K562 (cell line): Measurements from ENCODE around the gene NABP2. TPM values are rescaled to one million over a fixed set of nuclear protein-coding genes. Genes with fewer than 3 reads are reported as not detected.

Experiments
- CCAR2 ChIP-seq: fragments of 200-400 bp; formaldehyde crosslinking; IDR thresholded peaks from 2 replicates; pipeline ENCODE4 v1.6.1; 2017; ENCODE audit warnings: mild to moderate bottlenecking, low read depth, low read length
- CTBP1 ChIP-seq: fragments of 450-650 bp; IDR thresholded peaks from 2 replicates; pipeline ENCODE4 v1.6.1; 2016; ENCODE audit warnings: borderline replicate concordance
- POLR2AphosphoS5 ChIP-seq: IDR thresholded peaks from 2 replicates; pipeline ENCODE4 v1.6.1; 2011; ENCODE audit warnings: mild to moderate bottlenecking, low read depth, low read length, moderate library complexity; ENCODE audit not compliant: control insufficient read depth, insufficient read depth
- ZC3H8 ChIP-seq: fragments of 450-650 bp; IDR thresholded peaks from 2 replicates; pipeline ENCODE4 v1.6.1; 2017
- ZNF274 ChIP-seq: IDR thresholded peaks from 2 replicates; pipeline ENCODE4 v1.6.1; 2011; ENCODE audit warnings: low read depth, mild to moderate bottlenecking, low read length, moderate library complexity, borderline replicate concordance
- ZNF583 ChIP-seq: fragments of 250-450 bp; sonication (Bioruptor Pico); IDR thresholded peaks from 2 replicates; pipeline ENCODE4 v1.4.0; 2020
- polyA plus RNA-seq, 8 experiments: library from polyadenylated mRNA; depleted of rRNA in 4 of 8; stranded (reverse) in 5 of 8; unstranded in 3 of 8; fragments of >200 nt; fragmentation: Nextera tagmentation in 2 of 8; fragmentation: Illumina TruSeq in 1 of 8; extraction: Ambion mirVana in 2 of 8; extraction: Trizol in 1 of 8; gene quantifications; 2 replicates each; pipeline versions ENCODE4 v1.2.1 to v1.2.3, GENCODE V29; 2011 to 2014; ENCODE audit warnings: inconsistent platforms in 1 of 8, missing spikeins in 1 of 8
- total RNA-seq, 7 experiments: library from RNA; depleted of rRNA in 6 of 7; stranded (reverse); fragments of >200 nt in 6 of 7; fragmentation: Illumina TruSeq in 2 of 7; extraction: Trizol in 2 of 7; gene quantifications; 2 replicates each; pipeline versions ENCODE4 v1.2.1 to v1.2.3, GENCODE V29; 2011 to 2021; ENCODE audit warnings: low replicate concordance in 1 of 7
- TF ChIP-seq, protein P1 (sequence below): fragments of 450-650 bp; IDR thresholded peaks from 2 replicates; pipeline ENCODE4 v1.6.1; 2017; ENCODE audit warnings: antibody characterized with exemption, mild to moderate bottlenecking
- TF ChIP-seq, protein P2 (sequence below): fragments of 450-650 bp; IDR thresholded peaks from 2 replicates; pipeline ENCODE4 v1.6.1; 2016; ENCODE audit warnings: low read depth
- TF ChIP-seq, protein P3 (sequence below): sonication (generic); formaldehyde crosslinking; IDR thresholded peaks from 2 replicates; pipeline ENCODE4 v1.8.1; 2023; ENCODE audit warnings: mild to moderate bottlenecking, missing genetic modification reagents
- TF ChIP-seq, protein P4 (sequence below), 2 experiments: fragments of 450-650 bp; conservative IDR thresholded peaks; 2 replicates each; pipeline ENCODE4 v1.6.1; 2017; ENCODE audit warnings: mild to moderate bottlenecking in 2 of 2, moderate library complexity in 2 of 2

Gene NABP2
- total and polyA plus RNA-seq, 9 of the 15 experiments (the other 6 are each of a cell fraction or from before 2014, with no cell fraction given), result 11.3 to 60.6 (median 43.5) TPM

DNA sequence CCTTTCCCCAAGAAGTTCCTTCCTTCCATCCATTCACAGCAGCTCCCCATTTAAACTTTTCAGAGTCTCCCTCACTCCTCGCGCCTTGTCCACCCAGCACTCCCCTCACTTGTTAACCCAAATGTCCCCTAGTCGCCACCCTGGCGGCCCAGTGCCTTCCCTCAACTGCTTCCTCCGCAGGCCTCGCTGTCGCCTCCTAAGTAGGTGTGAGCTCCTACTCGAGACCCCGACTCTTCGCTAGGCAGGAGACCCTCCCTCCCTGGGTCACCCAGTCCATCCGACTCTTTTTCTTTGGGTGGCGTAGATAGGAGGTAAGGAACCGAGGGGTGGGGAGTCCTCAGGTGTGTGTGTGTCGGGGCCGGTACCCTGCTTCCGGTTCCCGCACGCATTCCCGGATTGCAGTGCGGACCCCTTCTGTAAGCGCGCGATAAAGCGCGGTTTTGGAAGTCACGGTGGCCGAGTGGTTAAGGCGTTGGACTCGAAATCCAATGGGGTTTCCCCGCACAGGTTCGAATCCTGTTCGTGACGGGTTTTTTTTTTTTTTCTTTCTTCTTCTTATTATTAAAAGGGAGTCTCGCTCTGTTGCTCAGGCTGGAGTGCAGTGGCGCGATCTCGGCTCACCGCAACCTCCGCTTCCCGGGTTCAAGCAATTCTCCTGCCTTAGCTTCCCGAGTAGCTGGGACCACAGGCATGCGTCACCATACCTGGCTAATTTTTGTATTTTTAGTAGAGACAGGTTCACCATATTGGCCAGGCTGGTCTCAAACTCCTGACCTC lies 34.0 kb upstream of the NABP2 start (continued):
- TF ChIP-seq, protein P1, sequence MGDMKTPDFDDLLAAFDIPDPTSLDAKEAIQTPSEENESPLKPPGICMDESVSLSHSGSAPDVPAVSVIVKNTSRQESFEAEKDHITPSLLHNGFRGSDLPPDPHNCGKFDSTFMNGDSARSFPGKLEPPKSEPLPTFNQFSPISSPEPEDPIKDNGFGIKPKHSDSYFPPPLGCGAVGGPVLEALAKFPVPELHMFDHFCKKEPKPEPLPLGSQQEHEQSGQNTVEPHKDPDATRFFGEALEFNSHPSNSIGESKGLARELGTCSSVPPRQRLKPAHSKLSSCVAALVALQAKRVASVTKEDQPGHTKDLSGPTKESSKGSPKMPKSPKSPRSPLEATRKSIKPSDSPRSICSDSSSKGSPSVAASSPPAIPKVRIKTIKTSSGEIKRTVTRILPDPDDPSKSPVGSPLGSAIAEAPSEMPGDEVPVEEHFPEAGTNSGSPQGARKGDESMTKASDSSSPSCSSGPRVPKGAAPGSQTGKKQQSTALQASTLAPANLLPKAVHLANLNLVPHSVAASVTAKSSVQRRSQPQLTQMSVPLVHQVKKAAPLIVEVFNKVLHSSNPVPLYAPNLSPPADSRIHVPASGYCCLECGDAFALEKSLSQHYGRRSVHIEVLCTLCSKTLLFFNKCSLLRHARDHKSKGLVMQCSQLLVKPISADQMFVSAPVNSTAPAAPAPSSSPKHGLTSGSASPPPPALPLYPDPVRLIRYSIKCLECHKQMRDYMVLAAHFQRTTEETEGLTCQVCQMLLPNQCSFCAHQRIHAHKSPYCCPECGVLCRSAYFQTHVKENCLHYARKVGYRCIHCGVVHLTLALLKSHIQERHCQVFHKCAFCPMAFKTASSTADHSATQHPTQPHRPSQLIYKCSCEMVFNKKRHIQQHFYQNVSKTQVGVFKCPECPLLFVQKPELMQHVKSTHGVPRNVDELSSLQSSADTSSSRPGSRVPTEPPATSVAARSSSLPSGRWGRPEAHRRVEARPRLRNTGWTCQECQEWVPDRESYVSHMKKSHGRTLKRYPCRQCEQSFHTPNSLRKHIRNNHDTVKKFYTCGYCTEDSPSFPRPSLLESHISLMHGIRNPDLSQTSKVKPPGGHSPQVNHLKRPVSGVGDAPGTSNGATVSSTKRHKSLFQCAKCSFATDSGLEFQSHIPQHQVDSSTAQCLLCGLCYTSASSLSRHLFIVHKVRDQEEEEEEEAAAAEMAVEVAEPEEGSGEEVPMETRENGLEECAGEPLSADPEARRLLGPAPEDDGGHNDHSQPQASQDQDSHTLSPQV, result peak; percentile 11; the same call in 1 of the 2 replicates
- TF ChIP-seq CTBP1, result peak; percentile 51; the same call in 1 of the 2 replicates
- TF ChIP-seq, protein P2, sequence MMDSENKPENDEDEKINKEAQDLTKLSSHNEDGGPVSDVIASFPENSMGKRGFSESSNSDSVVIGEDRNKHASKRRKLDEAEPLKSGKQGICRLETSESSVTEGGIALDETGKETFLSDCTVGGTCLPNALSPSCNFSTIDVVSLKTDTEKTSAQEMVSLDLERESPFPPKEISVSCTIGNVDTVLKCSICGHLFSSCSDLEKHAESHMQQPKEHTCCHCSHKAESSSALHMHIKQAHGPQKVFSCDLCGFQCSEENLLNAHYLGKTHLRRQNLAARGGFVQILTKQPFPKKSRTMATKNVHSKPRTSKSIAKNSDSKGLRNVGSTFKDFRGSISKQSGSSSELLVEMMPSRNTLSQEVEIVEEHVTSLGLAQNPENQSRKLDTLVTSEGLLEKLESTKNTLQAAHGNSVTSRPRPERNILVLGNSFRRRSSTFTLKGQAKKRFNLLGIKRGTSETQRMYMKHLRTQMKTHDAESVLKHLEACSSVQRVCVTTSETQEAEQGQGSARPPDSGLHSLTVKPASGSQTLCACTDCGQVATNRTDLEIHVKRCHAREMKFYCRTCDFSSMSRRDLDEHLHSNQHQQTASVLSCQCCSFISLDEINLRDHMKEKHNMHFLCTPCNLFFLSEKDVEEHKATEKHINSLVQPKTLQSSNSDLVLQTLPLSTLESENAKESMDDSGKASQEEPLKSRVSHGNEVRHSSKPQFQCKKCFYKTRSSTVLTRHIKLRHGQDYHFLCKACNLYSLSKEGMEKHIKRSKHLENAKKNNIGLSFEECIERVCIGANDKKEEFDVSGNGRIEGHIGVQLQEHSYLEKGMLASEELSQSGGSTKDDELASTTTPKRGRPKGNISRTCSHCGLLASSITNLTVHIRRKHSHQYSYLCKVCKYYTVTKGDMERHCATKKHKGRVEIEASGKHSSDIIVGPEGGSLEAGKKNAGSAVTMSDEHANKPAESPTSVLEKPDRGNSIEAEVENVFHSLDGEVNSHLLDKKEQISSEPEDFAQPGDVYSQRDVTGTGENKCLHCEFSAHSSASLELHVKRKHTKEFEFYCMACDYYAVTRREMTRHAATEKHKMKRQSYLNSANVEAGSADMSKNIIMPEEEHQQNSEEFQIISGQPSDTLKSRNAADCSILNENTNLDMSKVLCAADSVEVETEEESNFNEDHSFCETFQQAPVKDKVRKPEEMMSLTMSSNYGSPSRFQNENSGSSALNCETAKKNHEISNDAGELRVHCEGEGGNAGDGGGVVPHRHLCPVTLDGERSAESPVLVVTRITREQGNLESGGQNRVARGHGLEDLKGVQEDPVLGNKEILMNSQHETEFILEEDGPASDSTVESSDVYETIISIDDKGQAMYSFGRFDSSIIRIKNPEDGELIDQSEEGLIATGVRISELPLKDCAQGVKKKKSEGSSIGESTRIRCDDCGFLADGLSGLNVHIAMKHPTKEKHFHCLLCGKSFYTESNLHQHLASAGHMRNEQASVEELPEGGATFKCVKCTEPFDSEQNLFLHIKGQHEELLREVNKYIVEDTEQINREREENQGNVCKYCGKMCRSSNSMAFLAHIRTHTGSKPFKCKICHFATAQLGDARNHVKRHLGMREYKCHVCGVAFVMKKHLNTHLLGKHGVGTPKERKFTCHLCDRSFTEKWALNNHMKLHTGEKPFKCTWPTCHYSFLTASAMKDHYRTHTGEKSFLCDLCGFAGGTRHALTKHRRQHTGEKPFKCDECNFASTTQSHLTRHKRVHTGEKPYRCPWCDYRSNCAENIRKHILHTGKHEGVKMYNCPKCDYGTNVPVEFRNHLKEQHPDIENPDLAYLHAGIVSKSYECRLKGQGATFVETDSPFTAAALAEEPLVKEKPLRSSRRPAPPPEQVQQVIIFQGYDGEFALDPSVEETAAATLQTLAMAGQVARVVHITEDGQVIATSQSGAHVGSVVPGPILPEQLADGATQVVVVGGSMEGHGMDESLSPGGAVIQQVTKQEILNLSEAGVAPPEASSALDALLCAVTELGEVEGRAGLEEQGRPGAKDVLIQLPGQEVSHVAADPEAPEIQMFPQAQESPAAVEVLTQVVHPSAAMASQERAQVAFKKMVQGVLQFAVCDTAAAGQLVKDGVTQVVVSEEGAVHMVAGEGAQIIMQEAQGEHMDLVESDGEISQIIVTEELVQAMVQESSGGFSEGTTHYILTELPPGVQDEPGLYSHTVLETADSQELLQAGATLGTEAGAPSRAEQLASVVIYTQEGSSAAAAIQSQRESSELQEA, result peak; percentile 87
- TF ChIP-seq ZNF274, result no peak
- TF ChIP-seq ZC3H8, result no peak
- TF ChIP-seq ZNF583 (CRISPR knock-in tag), result no peak
- TF ChIP-seq POLR2AphosphoS5, result peak; percentile 18; the same call in 1 of the 2 replicates
- TF ChIP-seq, protein P3, sequence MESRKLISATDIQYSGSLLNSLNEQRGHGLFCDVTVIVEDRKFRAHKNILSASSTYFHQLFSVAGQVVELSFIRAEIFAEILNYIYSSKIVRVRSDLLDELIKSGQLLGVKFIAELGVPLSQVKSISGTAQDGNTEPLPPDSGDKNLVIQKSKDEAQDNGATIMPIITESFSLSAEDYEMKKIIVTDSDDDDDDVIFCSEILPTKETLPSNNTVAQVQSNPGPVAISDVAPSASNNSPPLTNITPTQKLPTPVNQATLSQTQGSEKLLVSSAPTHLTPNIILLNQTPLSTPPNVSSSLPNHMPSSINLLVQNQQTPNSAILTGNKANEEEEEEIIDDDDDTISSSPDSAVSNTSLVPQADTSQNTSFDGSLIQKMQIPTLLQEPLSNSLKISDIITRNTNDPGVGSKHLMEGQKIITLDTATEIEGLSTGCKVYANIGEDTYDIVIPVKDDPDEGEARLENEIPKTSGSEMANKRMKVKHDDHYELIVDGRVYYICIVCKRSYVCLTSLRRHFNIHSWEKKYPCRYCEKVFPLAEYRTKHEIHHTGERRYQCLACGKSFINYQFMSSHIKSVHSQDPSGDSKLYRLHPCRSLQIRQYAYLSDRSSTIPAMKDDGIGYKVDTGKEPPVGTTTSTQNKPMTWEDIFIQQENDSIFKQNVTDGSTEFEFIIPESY (CRISPR knock-in tag), result peak; percentile 6; the same call in 1 of the 2 replicates
- no peak for TF ChIP-seq CCAR2
- TF ChIP-seq, protein P4, sequence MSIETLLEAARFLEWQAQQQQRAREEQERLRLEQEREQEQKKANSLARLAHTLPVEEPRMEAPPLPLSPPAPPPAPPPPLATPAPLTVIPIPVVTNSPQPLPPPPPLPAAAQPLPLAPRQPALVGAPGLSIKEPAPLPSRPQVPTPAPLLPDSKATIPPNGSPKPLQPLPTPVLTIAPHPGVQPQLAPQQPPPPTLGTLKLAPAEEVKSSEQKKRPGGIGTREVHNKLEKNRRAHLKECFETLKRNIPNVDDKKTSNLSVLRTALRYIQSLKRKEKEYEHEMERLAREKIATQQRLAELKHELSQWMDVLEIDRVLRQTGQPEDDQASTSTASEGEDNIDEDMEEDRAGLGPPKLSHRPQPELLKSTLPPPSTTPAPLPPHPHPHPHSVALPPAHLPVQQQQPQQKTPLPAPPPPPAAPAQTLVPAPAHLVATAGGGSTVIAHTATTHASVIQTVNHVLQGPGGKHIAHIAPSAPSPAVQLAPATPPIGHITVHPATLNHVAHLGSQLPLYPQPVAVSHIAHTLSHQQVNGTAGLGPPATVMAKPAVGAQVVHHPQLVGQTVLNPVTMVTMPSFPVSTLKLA (conservative IDR thresholded peaks at IDR 0.05), result peak; percentile 26 to 58; a peak in 3 of 4 replicates
